ENCODE measurements around the gene SIX3.

DNA sequence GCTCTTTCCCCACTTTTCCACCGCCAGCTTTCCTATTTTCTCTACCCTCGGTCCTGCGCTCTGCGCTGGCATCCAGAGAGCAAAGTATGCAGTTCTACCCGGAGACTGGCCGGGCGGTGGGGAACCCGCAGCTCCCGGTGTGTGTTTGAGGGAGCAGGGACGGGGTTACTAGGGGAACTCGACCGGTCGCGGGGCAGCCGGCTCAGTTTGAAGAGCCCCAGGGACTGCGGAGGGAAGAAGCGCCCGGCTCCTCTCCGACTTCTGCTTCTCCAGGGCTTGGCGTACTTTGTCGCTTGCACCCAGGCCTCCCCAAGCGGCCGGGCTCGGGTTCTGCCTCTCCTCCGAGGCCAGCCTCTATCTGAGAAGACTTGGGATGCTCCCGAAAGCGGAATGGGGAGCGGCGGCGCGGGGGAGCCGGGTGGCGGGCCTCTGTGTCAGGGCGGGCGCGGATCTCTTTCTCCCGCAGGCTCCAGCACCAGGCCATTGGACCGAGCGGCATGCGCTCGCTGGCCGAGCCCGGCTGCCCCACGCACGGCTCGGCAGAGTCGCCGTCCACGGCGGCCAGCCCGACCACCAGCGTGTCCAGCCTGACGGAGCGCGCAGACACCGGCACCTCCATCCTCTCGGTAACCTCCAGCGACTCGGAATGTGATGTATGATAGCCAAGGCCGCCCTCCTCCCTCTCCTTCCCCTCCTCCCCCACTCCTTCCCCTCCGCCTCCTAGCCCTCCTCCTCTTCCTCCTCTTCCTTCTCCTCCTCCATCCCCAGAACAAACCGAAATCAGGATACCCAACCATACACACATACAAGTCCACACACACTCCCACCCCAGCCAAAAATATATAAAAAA, 2.8 kb downstream of the SIX3 start:
- TF ChIP-seq, protein P1, sequence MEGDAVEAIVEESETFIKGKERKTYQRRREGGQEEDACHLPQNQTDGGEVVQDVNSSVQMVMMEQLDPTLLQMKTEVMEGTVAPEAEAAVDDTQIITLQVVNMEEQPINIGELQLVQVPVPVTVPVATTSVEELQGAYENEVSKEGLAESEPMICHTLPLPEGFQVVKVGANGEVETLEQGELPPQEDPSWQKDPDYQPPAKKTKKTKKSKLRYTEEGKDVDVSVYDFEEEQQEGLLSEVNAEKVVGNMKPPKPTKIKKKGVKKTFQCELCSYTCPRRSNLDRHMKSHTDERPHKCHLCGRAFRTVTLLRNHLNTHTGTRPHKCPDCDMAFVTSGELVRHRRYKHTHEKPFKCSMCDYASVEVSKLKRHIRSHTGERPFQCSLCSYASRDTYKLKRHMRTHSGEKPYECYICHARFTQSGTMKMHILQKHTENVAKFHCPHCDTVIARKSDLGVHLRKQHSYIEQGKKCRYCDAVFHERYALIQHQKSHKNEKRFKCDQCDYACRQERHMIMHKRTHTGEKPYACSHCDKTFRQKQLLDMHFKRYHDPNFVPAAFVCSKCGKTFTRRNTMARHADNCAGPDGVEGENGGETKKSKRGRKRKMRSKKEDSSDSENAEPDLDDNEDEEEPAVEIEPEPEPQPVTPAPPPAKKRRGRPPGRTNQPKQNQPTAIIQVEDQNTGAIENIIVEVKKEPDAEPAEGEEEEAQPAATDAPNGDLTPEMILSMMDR (IDR thresholded peaks at IDR 0.05): no peak
- TF ChIP-seq POLR2A (IDR thresholded peaks at IDR 0.05): no peak
